MM.1S (cell line): ENCODE results near the gene SMAD3.

ENCODE experiments used
- DNase-seq: peaks from one replicate; pipeline ENCODE4 v3.0.0-alpha.2; 2015
- H2AFZ ChIP-seq: fragments of 300-600 bp; sonication (generic); 2 replicates; pipeline ENCODE4 v1.6.0; 2016; ENCODE audit warnings: antibody characterized with exemption, low read length
- H3F3A ChIP-seq: fragments of 300-600 bp; sonication (generic); 2 replicates; pipeline ENCODE4 v1.6.1; 2016; ENCODE audit warnings: mild to moderate bottlenecking, antibody characterized with exemption, low read length, moderate library complexity, mixed read lengths; ENCODE audit not compliant: insufficient read depth
- H3K27ac ChIP-seq: fragments of 300-600 bp; sonication (generic); 2 replicates; pipeline ENCODE4 v1.5.1; 2016; ENCODE audit warnings: mild to moderate bottlenecking, low read length
- H3K27me3 ChIP-seq: fragments of 300-600 bp; sonication (generic); replicated peaks from 2 replicates; pipeline ENCODE4 v1.6.0; 2016; ENCODE audit warnings: low read length; ENCODE audit not compliant: insufficient read depth
- H3K36me3 ChIP-seq: fragments of 300-600 bp; sonication (generic); replicated peaks from 2 replicates; pipeline ENCODE4 v1.6.1; 2016; ENCODE audit warnings: mild to moderate bottlenecking, low read length, mixed read lengths; ENCODE audit not compliant: insufficient read depth
- H3K4me1 ChIP-seq: fragments of 300-600 bp; sonication (generic); 2 replicates; pipeline ENCODE4 v1.6.1; 2016; ENCODE audit warnings: low read length, mixed read lengths
- H3K4me2 ChIP-seq: fragments of 300-600 bp; sonication (generic); 2 replicates; pipeline ENCODE4 v1.6.0; 2016; ENCODE audit warnings: low read depth, low read length
- H3K4me3 ChIP-seq: fragments of 300-600 bp; sonication (generic); 2 replicates; pipeline ENCODE4 v1.5.1; 2016; ENCODE audit warnings: low read length, mixed read lengths
- H3K79me2 ChIP-seq: fragments of 300-600 bp; sonication (generic); 2 replicates; pipeline ENCODE4 v1.6.1; 2016; ENCODE audit warnings: mixed run types, low read length, mixed read lengths
- H3K9ac ChIP-seq: fragments of 300-600 bp; sonication (generic); 2 replicates; pipeline ENCODE4 v1.6.1; 2016; ENCODE audit warnings: low read length, mixed read lengths
- H3K9me2 ChIP-seq: fragments of 300-600 bp; sonication (generic); replicated peaks from 2 replicates; pipeline ENCODE4 v1.6.1; 2016; ENCODE audit warnings: mild to moderate bottlenecking, low read length, mixed read lengths; ENCODE audit not compliant: insufficient read depth
- H3K9me3 ChIP-seq: fragments of 300-600 bp; sonication (generic); replicated peaks from 2 replicates; pipeline ENCODE4 v1.6.1; 2016; ENCODE audit warnings: mild to moderate bottlenecking, low read length, mixed read lengths; ENCODE audit not compliant: insufficient read depth
- H4K20me1 ChIP-seq: fragments of 300-600 bp; sonication (generic); 2 replicates; pipeline ENCODE4 v1.6.1; 2016; ENCODE audit warnings: mild to moderate bottlenecking, low read length, moderate library complexity, mixed read lengths; ENCODE audit not compliant: insufficient read depth
- EZH2 ChIP-seq: fragments of 300-600 bp; sonication (generic); optimal IDR thresholded peaks from 2 replicates; pipeline ENCODE3; 2017; ENCODE audit warnings: low read depth, mild to moderate bottlenecking, antibody characterized with exemption, low read length, mixed read lengths
- EZH2phosphoT487 ChIP-seq: fragments of 300-600 bp; sonication (generic); IDR thresholded peaks from 2 replicates; pipeline ENCODE4 v1.6.1; 2018; ENCODE audit warnings: antibody characterized with exemption, low read length
- TF ChIP-seq, protein P1 (sequence below): fragments of 300-600 bp; sonication (generic); IDR thresholded peaks from 2 replicates; pipeline ENCODE4 v1.5.1; 2016; ENCODE audit warnings: antibody characterized with exemption, low read length, mixed read lengths

SMAD3 gene

DNA sequence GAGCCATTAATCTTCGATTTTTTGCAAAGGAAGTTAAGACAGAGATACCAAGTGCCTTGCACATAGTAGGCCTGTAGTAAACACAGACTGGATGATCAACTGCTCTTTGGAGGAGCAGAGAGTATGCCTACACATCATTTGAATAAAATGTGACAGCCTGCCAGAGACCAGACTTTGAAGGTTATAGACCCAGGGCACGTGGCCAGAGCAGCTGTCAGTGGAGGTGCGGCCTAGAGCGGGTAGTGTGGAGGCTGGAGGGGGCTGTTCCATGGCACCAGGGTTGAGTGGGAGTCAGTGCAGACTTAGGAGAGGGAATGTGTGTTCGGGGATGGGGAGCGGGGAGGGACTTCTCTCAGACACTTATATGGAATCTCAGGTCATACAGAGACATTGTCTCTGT is 80.8 kb downstream of the SMAD3 start:
- Histone ChIP-seq H3F3A (no peaks in the 10 kb centered on the region), H3K9me3 (no peaks in the 10 kb centered on the region), H4K20me1 (no peaks in the 10 kb centered on the region), H3K4me1 (no peaks in the 10 kb centered on the region), H2AFZ (no peak overlapping the region), H3K79me2 (peaks cover 29% of the 10 kb centered on the region), H3K4me2 (no peak overlapping the region), H3K36me3 (no peaks in the 10 kb centered on the region), H3K27me3 (no peaks in the 10 kb centered on the region), H3K9ac (no peak overlapping the region), H3K27ac (no peak overlapping the region), H3K9me2 (no peaks in the 10 kb centered on the region), H3K4me3 (no peak overlapping the region)
- no peak for DNase-seq
- TF ChIP-seq, protein P1, sequence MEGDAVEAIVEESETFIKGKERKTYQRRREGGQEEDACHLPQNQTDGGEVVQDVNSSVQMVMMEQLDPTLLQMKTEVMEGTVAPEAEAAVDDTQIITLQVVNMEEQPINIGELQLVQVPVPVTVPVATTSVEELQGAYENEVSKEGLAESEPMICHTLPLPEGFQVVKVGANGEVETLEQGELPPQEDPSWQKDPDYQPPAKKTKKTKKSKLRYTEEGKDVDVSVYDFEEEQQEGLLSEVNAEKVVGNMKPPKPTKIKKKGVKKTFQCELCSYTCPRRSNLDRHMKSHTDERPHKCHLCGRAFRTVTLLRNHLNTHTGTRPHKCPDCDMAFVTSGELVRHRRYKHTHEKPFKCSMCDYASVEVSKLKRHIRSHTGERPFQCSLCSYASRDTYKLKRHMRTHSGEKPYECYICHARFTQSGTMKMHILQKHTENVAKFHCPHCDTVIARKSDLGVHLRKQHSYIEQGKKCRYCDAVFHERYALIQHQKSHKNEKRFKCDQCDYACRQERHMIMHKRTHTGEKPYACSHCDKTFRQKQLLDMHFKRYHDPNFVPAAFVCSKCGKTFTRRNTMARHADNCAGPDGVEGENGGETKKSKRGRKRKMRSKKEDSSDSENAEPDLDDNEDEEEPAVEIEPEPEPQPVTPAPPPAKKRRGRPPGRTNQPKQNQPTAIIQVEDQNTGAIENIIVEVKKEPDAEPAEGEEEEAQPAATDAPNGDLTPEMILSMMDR, result no peak
- TF ChIP-seq EZH2 (no peak), EZH2phosphoT487 (no peak)

DNA sequence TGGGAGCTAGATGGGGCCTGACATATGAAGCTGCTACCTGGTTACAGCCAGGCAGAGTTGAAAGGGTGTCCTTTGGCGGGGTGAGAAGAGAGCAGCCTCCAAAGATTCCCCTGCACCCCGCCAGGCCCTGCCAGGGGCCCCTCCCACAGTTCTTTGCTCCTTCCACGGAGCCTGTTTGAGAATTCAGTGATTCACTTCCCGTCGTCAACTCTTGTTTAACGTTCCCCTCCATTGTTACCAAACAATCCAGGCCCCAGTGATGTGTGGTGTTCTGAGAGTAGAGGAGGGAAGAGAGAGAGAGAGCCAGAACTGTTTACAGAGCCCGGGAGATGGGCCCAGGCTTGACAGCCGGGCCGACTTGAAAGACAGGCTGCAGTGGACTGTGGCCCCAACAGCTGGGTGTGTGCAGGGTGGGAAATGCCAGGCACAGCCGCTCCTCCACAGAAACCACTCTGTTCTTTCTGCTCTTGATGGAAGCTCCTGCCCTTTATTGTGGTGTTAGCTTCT is 81.5 kb downstream of the SMAD3 start:
- no peak overlapping the region for H3K9ac ChIP-seq
- H3K9me3 ChIP-seq, result no peaks in the 10 kb centered on the region
- H2AFZ ChIP-seq, result no peak overlapping the region
- H3K4me3 ChIP-seq, result no peak overlapping the region
- H3K36me3 ChIP-seq, result no peaks in the 10 kb centered on the region
- H3K4me2 ChIP-seq, result no peak overlapping the region
- TF ChIP-seq, protein P1, result no peak
- no peak for TF ChIP-seq EZH2
- TF ChIP-seq EZH2phosphoT487, result no peak
- no peaks in the 10 kb centered on the region for H3K9me2 ChIP-seq
- no peaks in the 10 kb centered on the region for H3K27me3 ChIP-seq
- H3F3A ChIP-seq, result no peaks in the 10 kb centered on the region
- H3K27ac ChIP-seq, result no peak overlapping the region
- DNase-seq, result no peak
- H3K79me2 ChIP-seq, result peaks cover 23% of the 10 kb centered on the region
- H4K20me1 ChIP-seq, result no peaks in the 10 kb centered on the region
- no peaks in the 10 kb centered on the region for H3K4me1 ChIP-seq

DNA sequence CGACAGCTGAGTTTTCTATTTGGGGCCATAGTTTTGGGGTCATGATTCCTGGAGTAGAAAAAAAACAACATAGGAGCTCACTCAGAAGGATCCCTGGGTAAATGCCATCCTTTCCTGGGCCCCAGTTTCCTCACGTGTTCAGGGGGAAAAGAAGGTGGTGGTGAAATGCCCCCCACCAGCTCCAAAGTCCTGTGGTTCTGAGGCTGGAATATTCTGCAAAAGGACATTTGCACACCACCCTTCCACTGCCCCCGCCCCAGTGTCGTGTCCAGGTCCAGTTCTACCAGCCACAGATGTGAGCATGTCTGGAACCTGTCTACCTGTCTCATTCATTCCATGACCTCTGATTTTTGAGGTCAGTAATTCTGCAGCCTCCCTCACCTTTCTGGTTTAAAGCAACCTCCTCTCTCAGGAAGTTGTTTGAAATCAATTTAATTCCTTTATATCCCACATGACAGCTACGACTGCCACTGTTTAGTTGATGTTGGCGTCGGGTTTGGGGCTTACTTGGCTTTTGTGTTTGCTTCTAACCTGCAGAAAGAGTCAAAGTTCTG is 82.1 kb downstream of the SMAD3 start:
- no peak overlapping the region for H3K27ac ChIP-seq

More for the DNA sequence above, 82.1 kb downstream of the SMAD3 start:
- no peak overlapping the region for H3K9ac ChIP-seq
- no peak overlapping the region for H3K4me3 ChIP-seq
- DNase-seq, result no peak
- no peak overlapping the region for H2AFZ ChIP-seq
- H3K27me3 ChIP-seq, result no peaks in the 10 kb centered on the region
- no peaks in the 10 kb centered on the region for H3K9me2 ChIP-seq
- TF ChIP-seq EZH2 (no peak), EZH2phosphoT487 (no peak)
- TF ChIP-seq, protein P1, result no peak
- no peaks in the 10 kb centered on the region for H3K4me1 ChIP-seq
- no peaks in the 10 kb centered on the region for H3K9me3 ChIP-seq
- H4K20me1 ChIP-seq, result no peaks in the 10 kb centered on the region
- no peaks in the 10 kb centered on the region for H3K36me3 ChIP-seq
- H3F3A ChIP-seq, result no peaks in the 10 kb centered on the region
- H3K79me2 ChIP-seq, result peaks cover 18% of the 10 kb centered on the region
- H3K4me2 ChIP-seq, result no peak overlapping the region
